ENCODE data around the gene MYL12A. TPM values are rescaled to one million over a fixed set of nuclear protein-coding genes. Genes with fewer than 3 reads are reported as not detected.
"Not testable (repeated sequence)": the region's sequence is repeated elsewhere in the genome, so short reads cannot be mapped to it uniquely, and the experiment has no call there.

MYL12A gene
- total RNA-seq, 4 donors from 2014 or later = 297 to 460 (median 380) TPM

- H3K4me1 ChIP-seq = peaks cover 5 to 33% (median 25%) of the 10 kb centered on the region in 4 donors
- WGBS = 40% methylated on average over 2 of the region's 2 CpGs
- H3K36me3 ChIP-seq = peaks cover 3 to 12% (median 10%) of the 10 kb centered on the region in 4 donors
- no peak for TF ChIP-seq POLR2A (IDR thresholded peaks at IDR 0.05; ENCODE audit: low read depth)
- TF ChIP-seq POLR2AphosphoS5 (IDR thresholded peaks at IDR 0.05) = no peak
- TF ChIP-seq, protein P1, sequence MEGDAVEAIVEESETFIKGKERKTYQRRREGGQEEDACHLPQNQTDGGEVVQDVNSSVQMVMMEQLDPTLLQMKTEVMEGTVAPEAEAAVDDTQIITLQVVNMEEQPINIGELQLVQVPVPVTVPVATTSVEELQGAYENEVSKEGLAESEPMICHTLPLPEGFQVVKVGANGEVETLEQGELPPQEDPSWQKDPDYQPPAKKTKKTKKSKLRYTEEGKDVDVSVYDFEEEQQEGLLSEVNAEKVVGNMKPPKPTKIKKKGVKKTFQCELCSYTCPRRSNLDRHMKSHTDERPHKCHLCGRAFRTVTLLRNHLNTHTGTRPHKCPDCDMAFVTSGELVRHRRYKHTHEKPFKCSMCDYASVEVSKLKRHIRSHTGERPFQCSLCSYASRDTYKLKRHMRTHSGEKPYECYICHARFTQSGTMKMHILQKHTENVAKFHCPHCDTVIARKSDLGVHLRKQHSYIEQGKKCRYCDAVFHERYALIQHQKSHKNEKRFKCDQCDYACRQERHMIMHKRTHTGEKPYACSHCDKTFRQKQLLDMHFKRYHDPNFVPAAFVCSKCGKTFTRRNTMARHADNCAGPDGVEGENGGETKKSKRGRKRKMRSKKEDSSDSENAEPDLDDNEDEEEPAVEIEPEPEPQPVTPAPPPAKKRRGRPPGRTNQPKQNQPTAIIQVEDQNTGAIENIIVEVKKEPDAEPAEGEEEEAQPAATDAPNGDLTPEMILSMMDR (IDR thresholded peaks at IDR 0.05) = no peak
- TF ChIP-seq EP300 (IDR thresholded peaks at IDR 0.05) = no peak
- no peaks in the 10 kb centered on the region for H3K27me3 ChIP-seq
- DNase-seq (ENCODE audit: extremely low spot score) = peak; percentile 14
- H3K9me3 ChIP-seq = no peaks in the 10 kb centered on the region
- peak overlapping the region; percentile 76 to 82 (median 82) for H3K27ac ChIP-seq (replicated peaks in 1 of 4)
- intact Hi-C loops (cut with DNase I) = no loop called here
- peak overlapping the region; percentile 37 to 57 (median 49) for H3K4me3 ChIP-seq
These were observed 28.8 kb upstream of the MYL12A start for GRCh38 chr18:3218819-3219218.

DNA sequence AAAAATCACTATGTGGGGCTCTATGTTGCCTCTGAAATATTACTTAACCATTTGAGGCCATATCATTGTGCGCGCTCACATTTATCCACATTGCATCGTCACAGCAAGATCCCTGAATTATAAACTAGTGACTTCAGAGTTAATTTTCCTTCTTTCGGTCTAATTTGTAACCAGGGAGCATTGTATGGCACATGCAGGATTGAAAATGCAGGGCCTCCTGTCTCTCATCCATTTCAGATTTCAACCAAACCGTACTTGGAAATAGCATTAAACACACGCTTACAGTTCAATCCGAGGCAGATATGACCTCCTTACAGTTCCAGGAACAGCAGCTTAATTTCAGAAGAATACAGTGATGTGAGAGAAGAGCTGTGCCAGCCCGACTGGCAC is 28.4 kb upstream of the MYL12A start:
- no peak for TF ChIP-seq EP300 (IDR thresholded peaks at IDR 0.05)
- TF ChIP-seq, protein P1 (IDR thresholded peaks at IDR 0.05) = no peak
- TF ChIP-seq POLR2A (IDR thresholded peaks at IDR 0.05; ENCODE audit: low read depth) = no peak
- no peak for TF ChIP-seq POLR2AphosphoS5 (IDR thresholded peaks at IDR 0.05)
- Histone ChIP-seq H3K36me3 (peaks cover 3 to 11% (median 8%) of the 10 kb centered on the region in 4 donors), H3K27ac (replicated peaks in 1 of 4) (peak overlapping the region; percentile 76 to 82 (median 82)), H3K9me3 (no peaks in the 10 kb centered on the region), H3K27me3 (no peaks in the 10 kb centered on the region), H3K4me3 (peak overlapping the region; percentile 37 to 57 (median 49)), H3K4me1 (peaks cover 5 to 33% (median 23%) of the 10 kb centered on the region in 4 donors)
- WGBS = 50% methylated on average over 8 of the region's 8 CpGs
- DNase-seq (ENCODE audit: extremely low spot score) = peak; percentile 80
- intact Hi-C loops (cut with DNase I) = no loop called here

GRCh38 chr18:3219631-3220335 is 27.8 kb upstream of the MYL12A start, which contains the start of gene MYOM1:
MYOM1 (minus strand) TSS chr18:3219968; CDS start chr18:3215223, 4,745 bp downstream.
- no peaks in the 10 kb centered on the region for H3K9me3 ChIP-seq
- H3K4me1 ChIP-seq = peaks cover 5 to 33% (median 22%) of the 10 kb centered on the region in 4 donors
- DNase-seq (ENCODE audit: extremely low spot score) = peak; percentile 64
- TF ChIP-seq POLR2A (IDR thresholded peaks at IDR 0.05; ENCODE audit: low read depth) = no peak
- TF ChIP-seq, protein P1 (IDR thresholded peaks at IDR 0.05) = no peak
- TF ChIP-seq POLR2AphosphoS5 (IDR thresholded peaks at IDR 0.05) = no peak
- no peak for TF ChIP-seq EP300 (IDR thresholded peaks at IDR 0.05)
- intact Hi-C loops (cut with DNase I) = no loop called here
- peak within 1 kb of the TSS; percentile 76 to 82 (median 82) for H3K27ac ChIP-seq (replicated peaks in 1 of 4)
- 47% methylated on average over 9 of the region's 9 CpGs for WGBS
- peak within 1 kb of the TSS; percentile 37 to 57 (median 49) for H3K4me3 ChIP-seq
- H3K36me3 ChIP-seq = peaks cover 2 to 5% (median 3%) of the 10 kb centered on the region in 4 donors
- H3K27me3 ChIP-seq = no peaks in the 10 kb centered on the region

- H3K4me1 ChIP-seq = peaks cover 5 to 33% (median 22%) of the 10 kb centered on the region in 4 donors
- DNase-seq (ENCODE audit: extremely low spot score); intact Hi-C loops (cut with DNase I); H3K4me3 ChIP-seq; H3K27me3 ChIP-seq; H3K36me3 ChIP-seq; H3K9me3 ChIP-seq: not testable (repeated sequence)
- peak overlapping the region; percentile 76 to 82 (median 82) for H3K27ac ChIP-seq (replicated peaks in 1 of 4)
- 96% methylated on average over 4 of the region's 4 CpGs for WGBS
These were observed 26.7 kb upstream of the MYL12A start for GRCh38 chr18:3220868-3221267.

GRCh38 chr18:3221496-3221895 is 26.1 kb upstream of the MYL12A start:
- no peak overlapping the region for H3K27ac ChIP-seq (replicated peaks in 1 of 4)
- H3K27me3 ChIP-seq = no peaks in the 10 kb centered on the region
- DNase-seq (ENCODE audit: extremely low spot score) = no peak
- H3K36me3 ChIP-seq = no peaks in the 10 kb centered on the region
- TF ChIP-seq EP300 (IDR thresholded peaks at IDR 0.05) (no peak), POLR2AphosphoS5 (IDR thresholded peaks at IDR 0.05) (no peak), POLR2A (IDR thresholded peaks at IDR 0.05; ENCODE audit: low read depth) (no peak)
- TF ChIP-seq, protein P1 (IDR thresholded peaks at IDR 0.05) = no peak
- no peaks in the 10 kb centered on the region for H3K9me3 ChIP-seq
- no peak overlapping the region for H3K4me3 ChIP-seq
- 97% methylated on average over 6 of the region's 6 CpGs for WGBS
- peaks cover 5 to 33% (median 22%) of the 10 kb centered on the region in 4 donors for H3K4me1 ChIP-seq
- intact Hi-C loops (cut with DNase I) = no loop called here
